Measurements from ENCODE around the gene ARFGEF3. TPM values are rescaled to one million over a fixed set of nuclear protein-coding genes. Genes with fewer than 3 reads are reported as not detected.

ARFGEF3 gene
- total RNA-seq, 1 experiment from 2014 or later: 20.1 TPM

DNA sequence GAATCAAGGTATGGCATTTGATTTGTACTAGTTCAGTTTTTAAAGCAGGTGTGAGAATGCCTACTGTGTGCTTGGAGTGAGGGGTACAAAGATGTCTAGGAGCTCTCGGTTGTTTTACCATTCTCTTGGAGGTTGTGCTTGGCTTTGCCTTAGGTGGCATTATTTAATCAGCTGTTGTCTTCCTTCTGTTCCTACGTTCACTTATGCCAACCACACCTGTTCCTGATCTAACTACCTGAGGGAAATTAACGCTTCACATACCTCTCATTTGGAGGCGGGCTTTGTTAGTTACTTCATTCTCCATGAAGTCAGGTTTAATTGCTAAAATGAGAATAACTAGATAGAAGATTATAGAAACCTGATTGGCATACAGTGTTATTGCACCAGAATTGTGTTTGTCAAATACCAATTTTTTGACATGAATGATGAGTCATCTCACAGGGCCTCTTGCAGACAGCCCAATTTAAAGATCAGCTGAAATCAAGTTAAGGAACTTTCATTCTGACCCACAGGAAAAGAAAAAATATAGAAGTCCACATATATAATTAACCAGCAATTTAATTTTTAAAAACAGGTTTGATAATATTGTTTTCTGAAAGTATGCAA lies 81.4 kb downstream of the ARFGEF3 start (continued):
- TF ChIP-seq, protein P1, sequence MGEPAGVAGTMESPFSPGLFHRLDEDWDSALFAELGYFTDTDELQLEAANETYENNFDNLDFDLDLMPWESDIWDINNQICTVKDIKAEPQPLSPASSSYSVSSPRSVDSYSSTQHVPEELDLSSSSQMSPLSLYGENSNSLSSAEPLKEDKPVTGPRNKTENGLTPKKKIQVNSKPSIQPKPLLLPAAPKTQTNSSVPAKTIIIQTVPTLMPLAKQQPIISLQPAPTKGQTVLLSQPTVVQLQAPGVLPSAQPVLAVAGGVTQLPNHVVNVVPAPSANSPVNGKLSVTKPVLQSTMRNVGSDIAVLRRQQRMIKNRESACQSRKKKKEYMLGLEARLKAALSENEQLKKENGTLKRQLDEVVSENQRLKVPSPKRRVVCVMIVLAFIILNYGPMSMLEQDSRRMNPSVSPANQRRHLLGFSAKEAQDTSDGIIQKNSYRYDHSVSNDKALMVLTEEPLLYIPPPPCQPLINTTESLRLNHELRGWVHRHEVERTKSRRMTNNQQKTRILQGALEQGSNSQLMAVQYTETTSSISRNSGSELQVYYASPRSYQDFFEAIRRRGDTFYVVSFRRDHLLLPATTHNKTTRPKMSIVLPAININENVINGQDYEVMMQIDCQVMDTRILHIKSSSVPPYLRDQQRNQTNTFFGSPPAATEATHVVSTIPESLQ (CRISPR knock-in tag; IDR thresholded peaks at IDR 0.05): no peak
- TF ChIP-seq E2F1 (CRISPR knock-in tag; IDR thresholded peaks at IDR 0.05) (no peak), ERG (CRISPR knock-in tag; IDR thresholded peaks at IDR 0.05) (no peak)
- TF ChIP-seq, protein P2, sequence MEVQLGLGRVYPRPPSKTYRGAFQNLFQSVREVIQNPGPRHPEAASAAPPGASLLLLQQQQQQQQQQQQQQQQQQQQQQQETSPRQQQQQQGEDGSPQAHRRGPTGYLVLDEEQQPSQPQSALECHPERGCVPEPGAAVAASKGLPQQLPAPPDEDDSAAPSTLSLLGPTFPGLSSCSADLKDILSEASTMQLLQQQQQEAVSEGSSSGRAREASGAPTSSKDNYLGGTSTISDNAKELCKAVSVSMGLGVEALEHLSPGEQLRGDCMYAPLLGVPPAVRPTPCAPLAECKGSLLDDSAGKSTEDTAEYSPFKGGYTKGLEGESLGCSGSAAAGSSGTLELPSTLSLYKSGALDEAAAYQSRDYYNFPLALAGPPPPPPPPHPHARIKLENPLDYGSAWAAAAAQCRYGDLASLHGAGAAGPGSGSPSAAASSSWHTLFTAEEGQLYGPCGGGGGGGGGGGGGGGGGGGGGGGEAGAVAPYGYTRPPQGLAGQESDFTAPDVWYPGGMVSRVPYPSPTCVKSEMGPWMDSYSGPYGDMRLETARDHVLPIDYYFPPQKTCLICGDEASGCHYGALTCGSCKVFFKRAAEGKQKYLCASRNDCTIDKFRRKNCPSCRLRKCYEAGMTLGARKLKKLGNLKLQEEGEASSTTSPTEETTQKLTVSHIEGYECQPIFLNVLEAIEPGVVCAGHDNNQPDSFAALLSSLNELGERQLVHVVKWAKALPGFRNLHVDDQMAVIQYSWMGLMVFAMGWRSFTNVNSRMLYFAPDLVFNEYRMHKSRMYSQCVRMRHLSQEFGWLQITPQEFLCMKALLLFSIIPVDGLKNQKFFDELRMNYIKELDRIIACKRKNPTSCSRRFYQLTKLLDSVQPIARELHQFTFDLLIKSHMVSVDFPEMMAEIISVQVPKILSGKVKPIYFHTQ (CRISPR knock-in tag; IDR thresholded peaks at IDR 0.05): no peak
- TF ChIP-seq, protein P3, sequence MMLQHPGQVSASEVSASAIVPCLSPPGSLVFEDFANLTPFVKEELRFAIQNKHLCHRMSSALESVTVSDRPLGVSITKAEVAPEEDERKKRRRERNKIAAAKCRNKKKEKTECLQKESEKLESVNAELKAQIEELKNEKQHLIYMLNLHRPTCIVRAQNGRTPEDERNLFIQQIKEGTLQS (CRISPR knock-in tag; conservative IDR thresholded peaks at IDR 0.05): no peak

- no peak overlapping the region for H3K4me3 Mint-ChIP-seq
- CTCF ChIA-PET: interaction anchor here (0.5 kb wide), 1 partner anchor 203 kb away, joined by 5 read pairs; no protein-coding TSS in a partner anchor
- DNase-seq (ENCODE audit: low spot score): no peak
Measured at GRCh38 chr6:138245751-138246150, 84.0 kb downstream of the ARFGEF3 start.

More at GRCh38 chr6:138245751-138246150, 84.0 kb downstream of the ARFGEF3 start:
- Mint-ChIP-seq H3K9me3 (no peaks in the 10 kb centered on the region), H3K27me3 (ENCODE audit: low read depth) (no peaks in the 10 kb centered on the region), H3K36me3 (no peaks in the 10 kb centered on the region), H3K27ac (no peak overlapping the region), H3K4me1 (peaks cover 8% of the 10 kb centered on the region)
- no peak for ATAC-seq
- TF ChIP-seq ZBTB43 (CRISPR knock-in tag; IDR thresholded peaks at IDR 0.05) (no peak), SOX15 (CRISPR knock-in tag; IDR thresholded peaks at IDR 0.05) (no peak), NR1H2 (CRISPR knock-in tag; IDR thresholded peaks at IDR 0.05) (no peak), ZNF317 (CRISPR knock-in tag; IDR thresholded peaks at IDR 0.05; ENCODE audit: borderline replicate concordance, low read depth) (no peak), EMX1 (CRISPR knock-in tag; IDR thresholded peaks at IDR 0.05) (no peak), ZNF138 (CRISPR knock-in tag; conservative IDR thresholded peaks at IDR 0.05) (no peak), ERG (CRISPR knock-in tag; IDR thresholded peaks at IDR 0.05) (no peak), MYBL2 (CRISPR knock-in tag; IDR thresholded peaks at IDR 0.05) (no peak), IRF2 (CRISPR knock-in tag; IDR thresholded peaks at IDR 0.05; ENCODE audit: borderline replicate concordance, low read depth) (no peak), CTCF (IDR thresholded peaks at IDR 0.05) (no peak), SP1 (CRISPR knock-in tag; conservative IDR thresholded peaks at IDR 0.05) (no peak)
- TF ChIP-seq, protein P4, sequence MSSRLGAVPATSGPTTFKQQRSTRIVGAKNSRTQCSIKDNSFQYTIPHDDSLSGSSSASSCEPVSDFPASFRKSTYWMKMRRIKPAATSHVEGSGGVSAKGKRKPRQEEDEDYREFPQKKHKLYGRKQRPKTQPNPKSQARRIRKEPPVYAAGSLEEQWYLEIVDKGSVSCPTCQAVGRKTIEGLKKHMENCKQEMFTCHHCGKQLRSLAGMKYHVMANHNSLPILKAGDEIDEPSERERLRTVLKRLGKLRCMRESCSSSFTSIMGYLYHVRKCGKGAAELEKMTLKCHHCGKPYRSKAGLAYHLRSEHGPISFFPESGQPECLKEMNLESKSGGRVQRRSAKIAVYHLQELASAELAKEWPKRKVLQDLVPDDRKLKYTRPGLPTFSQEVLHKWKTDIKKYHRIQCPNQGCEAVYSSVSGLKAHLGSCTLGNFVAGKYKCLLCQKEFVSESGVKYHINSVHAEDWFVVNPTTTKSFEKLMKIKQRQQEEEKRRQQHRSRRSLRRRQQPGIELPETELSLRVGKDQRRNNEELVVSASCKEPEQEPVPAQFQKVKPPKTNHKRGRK (CRISPR knock-in tag; IDR thresholded peaks at IDR 0.05; ENCODE audit: borderline replicate concordance): no peak
- TF ChIP-seq, protein P5, sequence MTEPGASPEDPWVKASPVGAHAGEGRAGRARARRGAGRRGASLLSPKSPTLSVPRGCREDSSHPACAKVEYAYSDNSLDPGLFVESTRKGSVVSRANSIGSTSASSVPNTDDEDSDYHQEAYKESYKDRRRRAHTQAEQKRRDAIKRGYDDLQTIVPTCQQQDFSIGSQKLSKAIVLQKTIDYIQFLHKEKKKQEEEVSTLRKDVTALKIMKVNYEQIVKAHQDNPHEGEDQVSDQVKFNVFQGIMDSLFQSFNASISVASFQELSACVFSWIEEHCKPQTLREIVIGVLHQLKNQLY (CRISPR knock-in tag; IDR thresholded peaks at IDR 0.05): no peak
- POLR2A ChIA-PET: no interaction called here
